Stimulated activated CD8-positive, alpha-beta memory T cell treated with anti-CD3 and anti-CD28 coated beads, Interleukin-4, amount 100 ng/mL, for 24 hours (primary cell): ENCODE data around the gene NEIL3.
"Not testable (repeated sequence)": the region's sequence is repeated elsewhere in the genome, so short reads cannot be mapped to it uniquely, and the experiment has no call there.

Experiments used
- DNase-seq: peaks from one replicate; pipeline ENCODE4 v3.0.0-alpha.2; 2020; ENCODE audit warnings: low read depth

The NEIL3 gene

GRCh38 chr4:177302371-177303100, 7.1 kb upstream of the NEIL3 start:
- no peak for DNase-seq

- DNase-seq, result no peak
These were observed 5.6 kb upstream of the NEIL3 start for GRCh38 chr4:177304094-177304493.

- not testable (repeated sequence) for DNase-seq
These were observed 4.8 kb upstream of the NEIL3 start for GRCh38 chr4:177304864-177305263.

- DNase-seq, result no peak
These were observed 1.5 kb upstream of the NEIL3 start for GRCh38 chr4:177308125-177308524.

GRCh38 chr4:177308847-177309521, 690 bp upstream of the NEIL3 start:
- no peak for DNase-seq

- no peak for DNase-seq
These were observed 1.9 kb downstream of the NEIL3 start for GRCh38 chr4:177311589-177311988.

GRCh38 chr4:177313263-177313662, 3.6 kb downstream of the NEIL3 start:
- DNase-seq, result no peak

- DNase-seq, result no peak
These were observed 6.2 kb downstream of the NEIL3 start for GRCh38 chr4:177315767-177316464.

GRCh38 chr4:177320721-177321120, 11.0 kb downstream of the NEIL3 start:
- DNase-seq, result no peak

GRCh38 chr4:177321647-177322046, 12.0 kb downstream of the NEIL3 start:
- no peak for DNase-seq

- DNase-seq, result no peak
These were observed 12.6 kb downstream of the NEIL3 start for GRCh38 chr4:177322266-177322665.

- no peak for DNase-seq
These were observed 13.2 kb downstream of the NEIL3 start for GRCh38 chr4:177322881-177323280.

GRCh38 chr4:177323416-177323815, 13.7 kb downstream of the NEIL3 start:
- no peak for DNase-seq

GRCh38 chr4:177332119-177332518, 22.4 kb downstream of the NEIL3 start:
- DNase-seq, result no peak

GRCh38 chr4:177339477-177340374, 30.1 kb downstream of the NEIL3 start:
- no peak for DNase-seq

- DNase-seq, result no peak
These were observed 38.7 kb downstream of the NEIL3 start for GRCh38 chr4:177348348-177348747.

- no peak for DNase-seq
These were observed 39.5 kb downstream of the NEIL3 start for GRCh38 chr4:177349191-177349590.

- no peak for DNase-seq
These were observed 42.1 kb downstream of the NEIL3 start for GRCh38 chr4:177351622-177352244.

GRCh38 chr4:177356206-177356605, 46.5 kb downstream of the NEIL3 start:
- no peak for DNase-seq

GRCh38 chr4:177356921-177357320, 47.2 kb downstream of the NEIL3 start:
- no peak for DNase-seq

GRCh38 chr4:177367336-177367735, 57.7 kb downstream of the NEIL3 start:
- no peak for DNase-seq

GRCh38 chr4:177369372-177369771, 59.7 kb downstream of the NEIL3 start:
- no peak for DNase-seq
